ENCODE measurements around the gene MARCHF2. TPM values are rescaled to one million over a fixed set of nuclear protein-coding genes. Genes with fewer than 3 reads are reported as not detected.

The MARCHF2 gene
- polyA plus RNA-seq, 1 donor from 2014 or later, result 67.9 TPM

DNA sequence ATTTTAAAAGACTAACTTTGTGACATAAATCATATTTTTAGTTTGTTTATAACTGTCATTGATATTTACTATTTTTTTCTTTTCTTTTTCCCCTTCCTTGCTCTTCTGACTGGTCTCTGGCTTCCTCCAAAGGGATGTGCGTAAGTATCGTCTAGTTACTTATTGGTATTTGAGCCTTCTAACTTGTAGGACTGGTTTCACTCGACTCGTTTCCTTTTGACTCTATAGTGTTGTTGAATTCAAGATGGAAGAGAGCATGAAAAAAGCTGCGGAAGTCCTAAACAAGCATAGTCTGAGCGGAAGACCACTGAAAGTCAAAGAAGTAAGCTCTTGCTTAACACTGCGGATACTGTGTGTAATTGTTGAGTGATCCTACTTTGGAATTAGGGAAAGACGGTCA, 50.3 kb downstream of the MARCHF2 start:
- no peaks in the 10 kb centered on the region for H3K9me2 ChIP-seq (ENCODE audit: insufficient read depth, low read length)
- H3K36me3 ChIP-seq (ENCODE audit: insufficient read depth, low read length), result peaks cover 8% of the 10 kb centered on the region
- no peak overlapping the region for H2AFZ ChIP-seq (ENCODE audit: low read depth, low read length)
- TF ChIP-seq, protein P1, sequence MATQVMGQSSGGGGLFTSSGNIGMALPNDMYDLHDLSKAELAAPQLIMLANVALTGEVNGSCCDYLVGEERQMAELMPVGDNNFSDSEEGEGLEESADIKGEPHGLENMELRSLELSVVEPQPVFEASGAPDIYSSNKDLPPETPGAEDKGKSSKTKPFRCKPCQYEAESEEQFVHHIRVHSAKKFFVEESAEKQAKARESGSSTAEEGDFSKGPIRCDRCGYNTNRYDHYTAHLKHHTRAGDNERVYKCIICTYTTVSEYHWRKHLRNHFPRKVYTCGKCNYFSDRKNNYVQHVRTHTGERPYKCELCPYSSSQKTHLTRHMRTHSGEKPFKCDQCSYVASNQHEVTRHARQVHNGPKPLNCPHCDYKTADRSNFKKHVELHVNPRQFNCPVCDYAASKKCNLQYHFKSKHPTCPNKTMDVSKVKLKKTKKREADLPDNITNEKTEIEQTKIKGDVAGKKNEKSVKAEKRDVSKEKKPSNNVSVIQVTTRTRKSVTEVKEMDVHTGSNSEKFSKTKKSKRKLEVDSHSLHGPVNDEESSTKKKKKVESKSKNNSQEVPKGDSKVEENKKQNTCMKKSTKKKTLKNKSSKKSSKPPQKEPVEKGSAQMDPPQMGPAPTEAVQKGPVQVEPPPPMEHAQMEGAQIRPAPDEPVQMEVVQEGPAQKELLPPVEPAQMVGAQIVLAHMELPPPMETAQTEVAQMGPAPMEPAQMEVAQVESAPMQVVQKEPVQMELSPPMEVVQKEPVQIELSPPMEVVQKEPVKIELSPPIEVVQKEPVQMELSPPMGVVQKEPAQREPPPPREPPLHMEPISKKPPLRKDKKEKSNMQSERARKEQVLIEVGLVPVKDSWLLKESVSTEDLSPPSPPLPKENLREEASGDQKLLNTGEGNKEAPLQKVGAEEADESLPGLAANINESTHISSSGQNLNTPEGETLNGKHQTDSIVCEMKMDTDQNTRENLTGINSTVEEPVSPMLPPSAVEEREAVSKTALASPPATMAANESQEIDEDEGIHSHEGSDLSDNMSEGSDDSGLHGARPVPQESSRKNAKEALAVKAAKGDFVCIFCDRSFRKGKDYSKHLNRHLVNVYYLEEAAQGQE (IDR thresholded peaks at IDR 0.05; ENCODE audit: borderline replicate concordance), result no peak
- TF ChIP-seq EP300 (conservative IDR thresholded peaks at IDR 0.05; ENCODE audit: poor library complexity, severe bottlenecking) (no peak), RAD21 (conservative IDR thresholded peaks at IDR 0.05) (no peak), EZH2 (IDR thresholded peaks at IDR 0.05; ENCODE audit: borderline replicate concordance, insufficient read depth, low read length, poor library complexity, severe bottlenecking) (no peak), MXI1 (conservative IDR thresholded peaks at IDR 0.05; ENCODE audit: poor library complexity, severe bottlenecking) (no peak), SMC3 (conservative IDR thresholded peaks at IDR 0.05; ENCODE audit: poor library complexity) (no peak), TAF1 (IDR thresholded peaks at IDR 0.05; ENCODE audit: low read depth) (no peak), POLR2AphosphoS5 (IDR thresholded peaks at IDR 0.05) (no peak)
- TF ChIP-seq, protein P2, sequence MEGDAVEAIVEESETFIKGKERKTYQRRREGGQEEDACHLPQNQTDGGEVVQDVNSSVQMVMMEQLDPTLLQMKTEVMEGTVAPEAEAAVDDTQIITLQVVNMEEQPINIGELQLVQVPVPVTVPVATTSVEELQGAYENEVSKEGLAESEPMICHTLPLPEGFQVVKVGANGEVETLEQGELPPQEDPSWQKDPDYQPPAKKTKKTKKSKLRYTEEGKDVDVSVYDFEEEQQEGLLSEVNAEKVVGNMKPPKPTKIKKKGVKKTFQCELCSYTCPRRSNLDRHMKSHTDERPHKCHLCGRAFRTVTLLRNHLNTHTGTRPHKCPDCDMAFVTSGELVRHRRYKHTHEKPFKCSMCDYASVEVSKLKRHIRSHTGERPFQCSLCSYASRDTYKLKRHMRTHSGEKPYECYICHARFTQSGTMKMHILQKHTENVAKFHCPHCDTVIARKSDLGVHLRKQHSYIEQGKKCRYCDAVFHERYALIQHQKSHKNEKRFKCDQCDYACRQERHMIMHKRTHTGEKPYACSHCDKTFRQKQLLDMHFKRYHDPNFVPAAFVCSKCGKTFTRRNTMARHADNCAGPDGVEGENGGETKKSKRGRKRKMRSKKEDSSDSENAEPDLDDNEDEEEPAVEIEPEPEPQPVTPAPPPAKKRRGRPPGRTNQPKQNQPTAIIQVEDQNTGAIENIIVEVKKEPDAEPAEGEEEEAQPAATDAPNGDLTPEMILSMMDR (IDR thresholded peaks at IDR 0.05; ENCODE audit: poor library complexity, severe bottlenecking), result no peak
- peaks cover 86% of the 10 kb centered on the region for H3K79me2 ChIP-seq (replicated peaks; ENCODE audit: insufficient read depth, low read length)
- no peak overlapping the region for H3K27ac ChIP-seq (ENCODE audit: low read length)
- peaks cover 32% of the 10 kb centered on the region for H4K20me1 ChIP-seq (ENCODE audit: insufficient read depth)
- H3K9ac ChIP-seq (ENCODE audit: low read length), result no peak overlapping the region
- H3K27me3 ChIP-seq (ENCODE audit: insufficient read depth, low read depth, low read length), result no peaks in the 10 kb centered on the region
- no peak overlapping the region for H3K4me2 ChIP-seq (ENCODE audit: low read length)
- no peak overlapping the region for H3K4me3 ChIP-seq (ENCODE audit: low read length)
- H3F3A ChIP-seq (ENCODE audit: insufficient read depth, low read length, poor library complexity, severe bottlenecking), result no peaks in the 10 kb centered on the region
- H3K9me3 ChIP-seq (ENCODE audit: low read length), result no peaks in the 10 kb centered on the region

DNA sequence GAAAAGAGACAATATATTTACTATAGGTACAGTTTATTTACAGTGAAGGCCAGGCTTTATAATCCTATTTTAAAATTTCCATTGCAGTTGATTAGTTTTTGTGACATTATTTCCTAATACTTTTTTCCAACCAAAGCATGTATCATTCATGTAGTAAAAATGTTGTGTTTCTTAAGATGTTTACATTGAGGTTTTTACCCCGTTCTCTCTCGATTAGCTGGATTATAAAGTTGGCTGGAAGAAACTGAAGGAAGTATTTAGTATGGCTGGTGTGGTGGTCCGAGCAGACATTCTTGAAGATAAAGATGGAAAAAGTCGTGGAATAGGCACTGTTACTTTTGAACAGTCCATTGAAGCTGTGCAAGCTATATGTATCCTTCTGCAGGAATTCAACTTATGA, 52.9 kb downstream of the MARCHF2 start:
- no peaks in the 10 kb centered on the region for H3F3A ChIP-seq (ENCODE audit: insufficient read depth, low read length, poor library complexity, severe bottlenecking)
- H3K4me2 ChIP-seq (ENCODE audit: low read length), result no peak overlapping the region
- no peak overlapping the region for H2AFZ ChIP-seq (ENCODE audit: low read depth, low read length)
- H4K20me1 ChIP-seq (ENCODE audit: insufficient read depth), result peaks cover 22% of the 10 kb centered on the region
- H3K27me3 ChIP-seq (ENCODE audit: insufficient read depth, low read depth, low read length), result no peaks in the 10 kb centered on the region
- H3K9ac ChIP-seq (ENCODE audit: low read length), result no peak overlapping the region
- H3K9me3 ChIP-seq (ENCODE audit: low read length), result no peaks in the 10 kb centered on the region
- H3K36me3 ChIP-seq (ENCODE audit: insufficient read depth, low read length), result peaks cover 15% of the 10 kb centered on the region
- H3K9me2 ChIP-seq (ENCODE audit: insufficient read depth, low read length), result no peaks in the 10 kb centered on the region
- H3K79me2 ChIP-seq (replicated peaks; ENCODE audit: insufficient read depth, low read length), result peaks cover 68% of the 10 kb centered on the region
- no peak overlapping the region for H3K27ac ChIP-seq (ENCODE audit: low read length)
- H3K4me3 ChIP-seq (ENCODE audit: low read length), result no peak overlapping the region
- TF ChIP-seq RAD21 (conservative IDR thresholded peaks at IDR 0.05), result no peak
- no peak for TF ChIP-seq TAF1 (IDR thresholded peaks at IDR 0.05; ENCODE audit: low read depth)
- no peak for TF ChIP-seq EP300 (conservative IDR thresholded peaks at IDR 0.05; ENCODE audit: poor library complexity, severe bottlenecking)
- no peak for TF ChIP-seq POLR2AphosphoS5 (IDR thresholded peaks at IDR 0.05)
- TF ChIP-seq EZH2 (IDR thresholded peaks at IDR 0.05; ENCODE audit: borderline replicate concordance, insufficient read depth, low read length, poor library complexity, severe bottlenecking), result no peak
- TF ChIP-seq, protein P1 (IDR thresholded peaks at IDR 0.05; ENCODE audit: borderline replicate concordance), result no peak
- TF ChIP-seq, protein P2 (IDR thresholded peaks at IDR 0.05; ENCODE audit: poor library complexity, severe bottlenecking), result no peak
- TF ChIP-seq SMC3 (conservative IDR thresholded peaks at IDR 0.05; ENCODE audit: poor library complexity), result no peak
- TF ChIP-seq MXI1 (conservative IDR thresholded peaks at IDR 0.05; ENCODE audit: poor library complexity, severe bottlenecking), result no peak

All from neural cell (in vitro differentiated cells).